Mesenchymal stem cell (in vitro differentiated cells and primary cell): Measurements from ENCODE around the gene EFCAB9.
A peak's percentile ranks its signal among the peaks of the same experiment; 100 is the strongest.

Experiments
- DNase-seq: peaks from one replicate; pipeline ENCODE4 v3.0.0-alpha.2; 2013
- H2AFZ ChIP-seq: one replicate; pipeline ENCODE4 v1.6.1; 2013; ENCODE audit warnings: low read depth, mild to moderate bottlenecking, control low read depth, inconsistent platforms, low read length, moderate library complexity
- H2AK5ac ChIP-seq: 2 replicates; pipeline ENCODE4 v1.6.1; 2013; ENCODE audit warnings: low read length, moderate library complexity, mild to moderate bottlenecking, inconsistent platforms; ENCODE audit not compliant: severe bottlenecking
- H2BK120ac ChIP-seq: one replicate; pipeline ENCODE4 v1.6.1; 2013; ENCODE audit warnings: low read depth, mild to moderate bottlenecking, inconsistent platforms, low read length, moderate library complexity
- H2BK12ac ChIP-seq, 2 experiments: one replicate each; pipeline ENCODE4 v1.6.1; 2013; ENCODE audit warnings: inconsistent platforms in 2 of 2, low read length in 2 of 2, mild to moderate bottlenecking in 2 of 2, moderate library complexity in 2 of 2, control low read depth in 1 of 2
- H2BK15ac ChIP-seq: one replicate; pipeline ENCODE4 v1.6.1; 2013; ENCODE audit warnings: mild to moderate bottlenecking, low read depth, inconsistent platforms; ENCODE audit not compliant: poor library complexity, severe bottlenecking
- H2BK5ac ChIP-seq: 2 replicates; pipeline ENCODE4 v1.6.1; 2013; ENCODE audit warnings: low read depth, mild to moderate bottlenecking, low read length, control low read depth, inconsistent platforms; ENCODE audit not compliant: poor library complexity, severe bottlenecking
- H3K14ac ChIP-seq, 2 experiments: one replicate each; pipeline ENCODE4 v1.6.1; 2013; ENCODE audit warnings: inconsistent platforms in 2 of 2, low read length in 2 of 2, control low read depth in 1 of 2, mild to moderate bottlenecking in 1 of 2, moderate library complexity in 1 of 2
- H3K18ac ChIP-seq, 2 experiments: one replicate each; pipeline ENCODE4 v1.6.1; 2013; ENCODE audit warnings: inconsistent platforms in 2 of 2, low read length in 2 of 2, control low read depth in 1 of 2, low read depth in 1 of 2, mild to moderate bottlenecking in 1 of 2
- H3K23ac ChIP-seq, 2 experiments: one replicate each; pipeline ENCODE4 v1.6.1; 2013; ENCODE audit warnings: inconsistent platforms in 2 of 2, low read length in 2 of 2, mild to moderate bottlenecking in 2 of 2, moderate library complexity in 2 of 2, control low read depth in 1 of 2
- H3K27ac ChIP-seq: 2 replicates; pipeline ENCODE4 v1.5.1; 2013; ENCODE audit warnings: mild to moderate bottlenecking, moderate library complexity, low read length, control low read depth, inconsistent platforms; ENCODE audit not compliant: poor library complexity, severe bottlenecking
- H3K27me3 ChIP-seq, 2 experiments: 2 replicates each; pipeline versions ENCODE4 v1.6.1 to v1.7.0; 2013; ENCODE audit warnings: low read length in 2 of 2, mild to moderate bottlenecking in 2 of 2, moderate library complexity in 2 of 2, control low read depth in 1 of 2, inconsistent platforms in 1 of 2; ENCODE audit not compliant: control insufficient read depth in 1 of 2, insufficient read depth in 1 of 2
- H3K36me3 ChIP-seq, 2 experiments: 2 replicates each; pipeline versions ENCODE4 v1.6.1 to v1.7.0; 2013; ENCODE audit warnings: low read length in 2 of 2, control low read depth in 1 of 2, inconsistent platforms in 1 of 2, low read depth in 1 of 2, mild to moderate bottlenecking in 1 of 2; ENCODE audit not compliant: insufficient read depth in 2 of 2, control insufficient read depth in 1 of 2
- H3K4ac ChIP-seq, 2 experiments: one replicate each; pipeline ENCODE4 v1.6.1; 2013; ENCODE audit warnings: inconsistent platforms in 2 of 2, low read length in 2 of 2, mild to moderate bottlenecking in 2 of 2, moderate library complexity in 2 of 2, control low read depth in 1 of 2, low read depth in 1 of 2
- H3K4me1 ChIP-seq: 2 replicates; pipeline ENCODE4 v1.6.1; 2013; ENCODE audit warnings: low read depth, low read length, control low read depth; ENCODE audit not compliant: control insufficient read depth, insufficient read depth
- H3K4me2 ChIP-seq: 2 replicates; pipeline ENCODE4 v1.6.1; 2013; ENCODE audit warnings: low read length, mild to moderate bottlenecking, inconsistent platforms; ENCODE audit not compliant: poor library complexity, severe bottlenecking
- H3K4me3 ChIP-seq, 2 experiments: 2 replicates each; pipeline versions ENCODE4 v1.5.1 to v1.7.0; 2013; ENCODE audit warnings: low read length in 2 of 2, mild to moderate bottlenecking in 2 of 2, control low read depth in 1 of 2, low read depth in 1 of 2; ENCODE audit not compliant: insufficient read depth in 1 of 2
- H3K79me1 ChIP-seq: replicated peaks from 2 replicates; pipeline ENCODE4 v1.6.1; 2013; ENCODE audit warnings: mild to moderate bottlenecking, control low read depth, low read length, inconsistent platforms; ENCODE audit not compliant: poor library complexity, severe bottlenecking
- H3K9ac ChIP-seq: 2 replicates; pipeline ENCODE4 v1.7.0; 2013; ENCODE audit warnings: mild to moderate bottlenecking, low read length, moderate library complexity
- H3K9me3 ChIP-seq: 2 replicates; pipeline ENCODE4 v1.7.0; 2013; ENCODE audit warnings: mild to moderate bottlenecking, low read length; ENCODE audit not compliant: control insufficient read depth
- H4K8ac ChIP-seq: one replicate; pipeline ENCODE4 v1.6.1; 2013; ENCODE audit warnings: inconsistent platforms, mild to moderate bottlenecking, low read length, moderate library complexity
- H4K91ac ChIP-seq: one replicate; pipeline ENCODE4 v1.6.1; 2013; ENCODE audit warnings: mild to moderate bottlenecking, low read length, inconsistent platforms
- WGBS: methylation state at CpG from one replicate; pipeline ENCODE4 v1.1.7; 2013; ENCODE audit warnings: mixed read lengths; 5-methylcytosine and 5-hydroxymethylcytosine counted together

Gene EFCAB9

DNA sequence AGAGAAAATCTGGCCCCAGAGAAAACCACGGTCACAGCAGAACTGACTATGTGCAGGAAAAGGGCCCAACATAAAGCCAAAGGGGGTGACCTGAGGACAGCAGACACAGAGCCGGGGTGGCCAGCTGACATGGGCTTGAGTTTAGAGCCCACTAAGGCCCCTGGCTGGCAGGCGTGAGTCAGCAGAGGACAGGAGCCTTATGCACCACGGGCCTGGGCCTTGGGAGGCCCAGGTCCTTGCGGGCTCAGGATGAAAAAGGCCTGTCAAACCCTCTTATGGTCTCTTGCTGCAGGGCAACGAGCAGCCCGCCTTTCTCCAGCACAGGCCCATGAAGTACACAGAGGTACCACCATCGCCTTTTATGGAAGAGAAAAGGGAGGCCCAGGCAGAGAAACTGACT, 25.7 kb upstream of the EFCAB9 start:
- no peak overlapping the region for H2AFZ ChIP-seq
- peaks cover 30% of the 10 kb centered on the region for H3K4me1 ChIP-seq
- 82% methylated on average over 8 of the region's 8 CpGs for WGBS
- no peak overlapping the region for H3K4ac ChIP-seq
- no peak overlapping the region for H3K4me2 ChIP-seq
- H3K18ac ChIP-seq, result no peak overlapping the region
- peak; percentile 46 for DNase-seq
- H3K14ac ChIP-seq, result no peak overlapping the region
- peaks cover 42% of the 10 kb centered on the region for H3K79me1 ChIP-seq
- H3K27ac ChIP-seq, result no peak overlapping the region
- no peak overlapping the region for H3K4me3 ChIP-seq
- no peak overlapping the region for H3K9ac ChIP-seq
- H3K9me3 ChIP-seq, result no peaks in the 10 kb centered on the region
- H2BK120ac ChIP-seq, result no peak overlapping the region
- no peaks in the 10 kb centered on the region for H3K27me3 ChIP-seq
- no peak overlapping the region for H4K8ac ChIP-seq
- no peak overlapping the region for H2BK12ac ChIP-seq
- H2AK5ac ChIP-seq, result no peak overlapping the region
- no peak overlapping the region for H4K91ac ChIP-seq
- H3K23ac ChIP-seq, result no peak overlapping the region
- H3K36me3 ChIP-seq, result peaks cover 10 to 38% of the 10 kb centered on the region in 2 experiments
- H2BK5ac ChIP-seq, result no peak overlapping the region
- no peak overlapping the region for H2BK15ac ChIP-seq

DNA sequence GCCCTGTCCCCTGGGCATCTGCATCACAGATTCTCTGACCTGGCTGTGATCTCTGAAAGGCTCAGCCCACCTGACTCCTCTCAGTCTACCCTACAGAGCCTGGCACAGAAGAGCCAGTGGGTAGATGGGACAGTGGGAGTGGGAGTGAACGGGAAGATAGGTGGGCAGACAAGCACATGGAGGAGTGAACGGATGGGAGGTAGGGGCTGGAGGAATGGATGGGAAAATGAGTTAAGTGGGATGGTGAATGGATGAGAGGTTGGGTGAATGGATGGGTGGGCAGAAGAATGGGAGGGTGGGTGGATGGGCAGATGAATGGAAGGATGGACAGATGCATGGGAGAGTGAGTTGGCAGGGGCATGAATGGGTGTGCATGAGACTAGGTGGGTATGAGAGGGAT, 24.8 kb upstream of the EFCAB9 start:
- H3K79me1 ChIP-seq, result peaks cover 39% of the 10 kb centered on the region
- H2BK15ac ChIP-seq, result no peak overlapping the region
- H2BK12ac ChIP-seq, result no peak overlapping the region
- H3K4me1 ChIP-seq, result peaks cover 35% of the 10 kb centered on the region
- H3K4ac ChIP-seq, result no peak overlapping the region
- H4K91ac ChIP-seq, result no peak overlapping the region
- no peak overlapping the region for H2BK5ac ChIP-seq
- H3K4me2 ChIP-seq, result no peak overlapping the region
- no peak overlapping the region for H2BK120ac ChIP-seq
- no peak overlapping the region for H3K9ac ChIP-seq
- no peak overlapping the region for H3K18ac ChIP-seq
- H3K23ac ChIP-seq, result no peak overlapping the region
- no peak overlapping the region for H4K8ac ChIP-seq
- 95% methylated on average over 2 of the region's 2 CpGs for WGBS
- no peak overlapping the region for H3K14ac ChIP-seq
- no peaks in the 10 kb centered on the region for H3K27me3 ChIP-seq
- H3K9me3 ChIP-seq, result no peaks in the 10 kb centered on the region
- H3K4me3 ChIP-seq, result no peak overlapping the region
- no peak overlapping the region for H2AFZ ChIP-seq
- no peak for DNase-seq
- H3K36me3 ChIP-seq, result peaks cover 15 to 38% of the 10 kb centered on the region in 2 experiments
- H2AK5ac ChIP-seq, result no peak overlapping the region
- no peak overlapping the region for H3K27ac ChIP-seq

DNA sequence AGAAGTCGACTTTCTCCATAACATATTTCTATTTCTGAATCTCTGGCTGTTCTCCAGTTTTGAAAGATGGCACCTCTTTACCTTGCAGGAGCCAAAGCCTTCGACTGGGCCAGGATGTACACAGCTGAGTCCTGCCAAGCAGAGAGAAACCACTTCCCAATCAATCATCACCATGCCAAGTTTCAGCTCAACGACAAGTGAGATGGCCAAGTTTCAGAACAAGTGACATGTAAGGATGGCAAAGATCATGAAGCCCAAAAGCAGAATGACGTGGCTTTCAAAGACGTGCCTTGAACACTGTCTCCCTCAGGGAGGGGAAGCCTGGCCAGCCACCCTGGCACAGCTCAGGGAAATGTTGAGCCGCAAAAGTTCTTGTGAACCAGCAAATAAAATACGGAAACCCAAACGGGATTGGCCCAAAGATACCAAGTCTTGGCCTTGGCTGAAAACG, 23.7 kb upstream of the EFCAB9 start:
- no peak overlapping the region for H3K4ac ChIP-seq
- no peak for DNase-seq
- H2AK5ac ChIP-seq, result no peak overlapping the region
- H3K36me3 ChIP-seq, result peaks cover 15 to 30% of the 10 kb centered on the region in 2 experiments
- no peaks in the 10 kb centered on the region for H3K9me3 ChIP-seq
- no peak overlapping the region for H3K14ac ChIP-seq
- H2BK120ac ChIP-seq, result no peak overlapping the region
- H3K27me3 ChIP-seq, result no peaks in the 10 kb centered on the region
- H3K4me1 ChIP-seq, result peaks cover 34% of the 10 kb centered on the region
- no peak overlapping the region for H3K4me3 ChIP-seq
- no peak overlapping the region for H2BK12ac ChIP-seq
- 96% methylated on average over 9 of the region's 9 CpGs for WGBS
- H2BK15ac ChIP-seq, result no peak overlapping the region
- H3K23ac ChIP-seq, result no peak overlapping the region
- peaks cover 32% of the 10 kb centered on the region for H3K79me1 ChIP-seq
- no peak overlapping the region for H4K8ac ChIP-seq
- H3K4me2 ChIP-seq, result no peak overlapping the region
- H2AFZ ChIP-seq, result no peak overlapping the region
- H3K27ac ChIP-seq, result no peak overlapping the region
- H3K9ac ChIP-seq, result no peak overlapping the region
- H2BK5ac ChIP-seq, result no peak overlapping the region
- H4K91ac ChIP-seq, result no peak overlapping the region
- H3K18ac ChIP-seq, result no peak overlapping the region

DNA sequence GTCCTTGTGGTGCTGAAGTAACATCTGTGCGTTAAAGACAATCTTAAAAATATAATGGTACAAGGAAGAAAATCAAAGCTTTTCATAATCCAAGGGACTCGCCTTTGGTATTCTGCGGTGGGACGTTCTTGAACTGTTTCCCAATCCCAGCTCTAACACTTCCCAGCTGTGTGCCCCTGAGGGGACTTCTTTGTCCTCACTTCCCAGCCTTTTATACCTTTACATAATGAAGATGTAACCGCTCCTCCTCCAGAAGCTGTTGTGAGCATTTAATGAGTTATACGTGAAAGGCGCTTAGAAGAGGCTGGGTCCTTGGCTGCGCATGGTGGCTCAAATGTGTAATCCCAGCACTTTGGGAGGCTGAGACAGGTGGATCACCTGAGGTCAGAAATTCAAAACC, 22.9 kb upstream of the EFCAB9 start:
- WGBS, result 93% methylated on average over 7 of the region's 8 CpGs
- Histone ChIP-seq H2BK5ac (no peak overlapping the region), H3K14ac (no peak overlapping the region)

More for the DNA sequence above, 22.9 kb upstream of the EFCAB9 start:
- Histone ChIP-seq H3K18ac (no peak overlapping the region), H2AFZ (no peak overlapping the region), H4K8ac (no peak overlapping the region), H3K4me1 (peaks cover 37% of the 10 kb centered on the region), H3K36me3 (peaks cover 15 to 24% of the 10 kb centered on the region in 2 experiments), H4K91ac (no peak overlapping the region), H3K4me2 (no peak overlapping the region), H3K9me3 (no peaks in the 10 kb centered on the region), H3K9ac (no peak overlapping the region), H3K23ac (no peak overlapping the region), H3K27me3 (no peaks in the 10 kb centered on the region), H3K4me3 (no peak overlapping the region), H3K4ac (no peak overlapping the region), H3K27ac (no peak overlapping the region), H2BK120ac (no peak overlapping the region), H2BK15ac (no peak overlapping the region), H2BK12ac (no peak overlapping the region), H3K79me1 (peaks cover 26% of the 10 kb centered on the region), H2AK5ac (no peak overlapping the region)
- DNase-seq, result no peak
